GM23338 (cell line): ENCODE measurements around the gene ACTA2. TPM values are rescaled to one million over a fixed set of nuclear protein-coding genes. Genes with fewer than 3 reads are reported as not detected.

Source experiments
- ATAC-seq: fragments of 200-7000 bp; cut with Tn5 transposase; 3 replicates; pipeline ENCODE4 v1.9.1; 2020
- DNase-seq: peaks from one replicate; pipeline ENCODE4 v3.0.0-alpha.2; 2015; ENCODE audit warnings: low spot score
- H2AFZ ChIP-seq: fragments of 200-600 bp; sonication (generic); 2 replicates; pipeline ENCODE4 v1.8.0; 2016; ENCODE audit warnings: antibody characterized with exemption, mild to moderate bottlenecking, moderate library complexity
- H3F3A ChIP-seq: fragments of 200-600 bp; sonication (generic); replicated peaks from 2 replicates; pipeline ENCODE4 v1.8.0; 2017; ENCODE audit warnings: antibody characterized with exemption, mixed run types, low read depth
- H3K27ac ChIP-seq: fragments of 200-600 bp; sonication (generic); 2 replicates; pipeline ENCODE4 v1.6.1; 2016; ENCODE audit warnings: low read depth
- H3K27me3 ChIP-seq: fragments of 200-600 bp; sonication (generic); 2 replicates; pipeline ENCODE4 v1.8.0; 2016; ENCODE audit warnings: mild to moderate bottlenecking, mixed run types, moderate library complexity; ENCODE audit not compliant: insufficient read depth
- H3K36me3 ChIP-seq: fragments of 200-600 bp; sonication (generic); 2 replicates; pipeline ENCODE4 v1.8.0; 2016; ENCODE audit warnings: mild to moderate bottlenecking; ENCODE audit not compliant: insufficient read depth
- H3K4me1 ChIP-seq: fragments of 200-600 bp; sonication (generic); 2 replicates; pipeline ENCODE4 v1.8.0; 2016; ENCODE audit warnings: mild to moderate bottlenecking, moderate library complexity; ENCODE audit not compliant: insufficient read depth
- H3K4me2 ChIP-seq: fragments of 200-600 bp; sonication (generic); 2 replicates; pipeline ENCODE4 v1.7.1; 2017; ENCODE audit warnings: mixed run types
- H3K4me3 ChIP-seq: fragments of 200-600 bp; sonication (generic); 2 replicates; pipeline ENCODE4 v1.6.1; 2016; ENCODE audit warnings: mixed run types
- H3K79me2 ChIP-seq: fragments of 200-600 bp; sonication (generic); replicated peaks from 2 replicates; pipeline ENCODE4 v1.8.0; 2017; ENCODE audit warnings: mild to moderate bottlenecking; ENCODE audit not compliant: insufficient read depth
- H3K9me2 ChIP-seq: fragments of 200-600 bp; sonication (generic); 2 replicates; pipeline ENCODE4 v1.8.0; 2017; ENCODE audit not compliant: insufficient read depth
- H4K20me1 ChIP-seq: fragments of 200-600 bp; sonication (generic); replicated peaks from 2 replicates; pipeline ENCODE4 v1.8.0; 2017; ENCODE audit warnings: mild to moderate bottlenecking; ENCODE audit not compliant: insufficient read depth
- H3K27ac Mint-ChIP-seq: 2 replicates; pipeline ENCODE4 v1.8.0; 2020; ENCODE audit warnings: inconsistent platforms, mild to moderate bottlenecking, moderate library complexity, mixed read lengths
- H3K27me3 Mint-ChIP-seq: 3 replicates; pipeline ENCODE4 v1.8.0; 2022; ENCODE audit warnings: low read depth, mild to moderate bottlenecking, moderate library complexity, mixed read lengths, inconsistent platforms; ENCODE audit not compliant: insufficient read depth, poor library complexity
- H3K36me3 Mint-ChIP-seq: 3 replicates; pipeline ENCODE4 v1.8.0; 2021; ENCODE audit warnings: low read depth, mild to moderate bottlenecking, inconsistent platforms, moderate library complexity, mixed read lengths
- H3K4me1 Mint-ChIP-seq: 3 replicates; pipeline ENCODE4 v1.8.0; 2020; ENCODE audit warnings: mild to moderate bottlenecking, inconsistent platforms, mixed read lengths
- H3K4me3 Mint-ChIP-seq: 3 replicates; pipeline ENCODE4 v1.8.0; 2021; ENCODE audit warnings: moderate library complexity, mild to moderate bottlenecking, inconsistent platforms, mixed read lengths
- H3K9me3 Mint-ChIP-seq: 3 replicates; pipeline ENCODE4 v1.8.0; 2020; ENCODE audit warnings: moderate library complexity, mild to moderate bottlenecking, inconsistent platforms, mixed read lengths
- CTCF ChIP-seq, 2 experiments: fragments of 200-600 bp in 1 of 2; sonication (generic) in 1 of 2; conservative IDR thresholded peaks; 2 replicates each; pipeline versions ENCODE4 v1.5.1 to v1.6.1; 2016 to 2017; ENCODE audit warnings: antibody characterized with exemption in 2 of 2, low read depth in 2 of 2, mild to moderate bottlenecking in 2 of 2, moderate library complexity in 1 of 2
- EZH2 ChIP-seq: fragments of 200-600 bp; sonication (generic); IDR thresholded peaks from one replicate; pipeline ENCODE4 v1.8.0; 2017; ENCODE audit warnings: antibody characterized with exemption, mild to moderate bottlenecking, low read depth; ENCODE audit not compliant: unreplicated experiment
- EZH2phosphoT487 ChIP-seq: fragments of 200-600 bp; sonication (generic); IDR thresholded peaks from one replicate; pipeline ENCODE4 v1.8.1; 2018; ENCODE audit warnings: antibody characterized with exemption; ENCODE audit not compliant: unreplicated experiment
- JUNB ChIP-seq: IDR thresholded peaks from one replicate; pipeline ENCODE4 v1.6.1; 2016; ENCODE audit warnings: antibody characterized with exemption; ENCODE audit not compliant: unreplicated experiment
- NANOG ChIP-seq: IDR thresholded peaks from 2 replicates; pipeline ENCODE4 v1.6.1; 2016; ENCODE audit warnings: antibody characterized with exemption, borderline replicate concordance
- POLR2AphosphoS5 ChIP-seq: IDR thresholded peaks from 2 replicates; pipeline ENCODE4 v1.6.1; 2016; ENCODE audit warnings: antibody characterized with exemption, low read depth
- REST ChIP-seq: IDR thresholded peaks from one replicate; pipeline ENCODE4 v1.6.1; 2018; ENCODE audit warnings: antibody characterized with exemption; ENCODE audit not compliant: unreplicated experiment
- STAT1 ChIP-seq: IDR thresholded peaks from one replicate; pipeline ENCODE4 v1.6.1; 2016; ENCODE audit warnings: antibody characterized with exemption; ENCODE audit not compliant: unreplicated experiment
- polyA plus RNA-seq: library from polyadenylated mRNA; unstranded; fragments of >200 nt; fragmentation: Nextera tagmentation; extraction: Ambion mirVana; gene quantifications from 2 replicates; pipeline ENCODE4 v1.2.1, GENCODE V29; 2016
- total RNA-seq: library from RNA; depleted of rRNA; stranded (reverse); fragments of >200 nt; shearing (Covaris generic); gene quantifications from 2 replicates; pipeline ENCODE4 v1.2.3, GENCODE V29; 2014

Gene ACTA2
- total and polyA plus RNA-seq, 2 experiments from 2014 or later, result 3.4 to 9.4 TPM

- Histone ChIP-seq H3K27me3 (no peaks in the 10 kb centered on the region), H2AFZ (no peak overlapping the region), H3K79me2 (no peaks in the 10 kb centered on the region), H3K27ac (no peak overlapping the region), H3K4me1 (no peaks in the 10 kb centered on the region), H3K4me3 (no peak overlapping the region), H3F3A (no peaks in the 10 kb centered on the region), H3K9me2 (no peaks in the 10 kb centered on the region), H3K4me2 (no peak overlapping the region), H4K20me1 (no peaks in the 10 kb centered on the region), H3K36me3 (no peaks in the 10 kb centered on the region)
- no peak overlapping the region for H3K4me3 Mint-ChIP-seq
- H3K9me3 Mint-ChIP-seq, result no peaks in the 10 kb centered on the region
- H3K27ac Mint-ChIP-seq, result no peak overlapping the region
- H3K4me1 Mint-ChIP-seq, result peaks cover 4% of the 10 kb centered on the region; the same call in 2 of the 3 replicates
- DNase-seq (no peak), ATAC-seq (no peak)
- H3K27me3 Mint-ChIP-seq, result no peaks in the 10 kb centered on the region
- TF ChIP-seq POLR2AphosphoS5, result no peak
- TF ChIP-seq REST, result no peak
- TF ChIP-seq STAT1, result no peak
- no peak for TF ChIP-seq EZH2
- TF ChIP-seq EZH2phosphoT487, result no peak
- no peak for TF ChIP-seq NANOG
- no peaks in the 10 kb centered on the region for H3K36me3 Mint-ChIP-seq
Measured at GRCh38 chr10:88964869-88965415, 12.4 kb upstream of the ACTA2 start.

- DNase-seq (no peak), ATAC-seq (no peak)
- no peaks in the 10 kb centered on the region for H3K36me3 ChIP-seq
- H3F3A ChIP-seq, result no peaks in the 10 kb centered on the region
- no peak overlapping the region for H3K27ac ChIP-seq
- Mint-ChIP-seq H3K36me3 (no peaks in the 10 kb centered on the region), H3K27me3 (no peaks in the 10 kb centered on the region), H3K9me3 (no peaks in the 10 kb centered on the region), H3K4me1 (peaks cover 4% of the 10 kb centered on the region; the same call in 2 of the 3 replicates), H3K27ac (no peak overlapping the region), H3K4me3 (no peak overlapping the region)
- no peaks in the 10 kb centered on the region for H3K79me2 ChIP-seq
- no peak overlapping the region for H3K4me3 ChIP-seq
- no peak overlapping the region for H2AFZ ChIP-seq
- H3K27me3 ChIP-seq, result no peaks in the 10 kb centered on the region
- no peak overlapping the region for H3K4me2 ChIP-seq
- no peaks in the 10 kb centered on the region for H3K9me2 ChIP-seq
- H4K20me1 ChIP-seq, result no peaks in the 10 kb centered on the region
- no peaks in the 10 kb centered on the region for H3K4me1 ChIP-seq
- no peak for TF ChIP-seq CTCF (conservative IDR thresholded peaks at IDR 0.05; ENCODE audit: low read depth in 2 of 2)
- TF ChIP-seq POLR2AphosphoS5, result no peak
- no peak for TF ChIP-seq JUNB
- no peak for TF ChIP-seq REST
Measured at GRCh38 chr10:88964360-88964759, 11.8 kb upstream of the ACTA2 start.
